SH-SY5Y (cell line): Measurements from ENCODE around the gene KSR1.
A peak's percentile ranks its signal among the peaks of the same experiment; 100 is the strongest.

Experiments
- GATA2 ChIP-seq: IDR thresholded peaks from 2 replicates; pipeline ENCODE4 v1.6.1; 2011; ENCODE audit warnings: mild to moderate bottlenecking, low read depth, low read length
- GATA3 ChIP-seq: IDR thresholded peaks from 2 replicates; pipeline ENCODE4 v1.6.1; 2011; ENCODE audit warnings: low read depth, mild to moderate bottlenecking, low read length, moderate library complexity

Gene KSR1

GRCh38 chr17:27565874-27566670 is 109.8 kb downstream of the KSR1 start:
- TF ChIP-seq GATA3 (no peak), GATA2 (no peak)

- no peak for TF ChIP-seq GATA3
- no peak for TF ChIP-seq GATA2
Observed at GRCh38 chr17:27566671-27567562, 110.7 kb downstream of the KSR1 start.

- TF ChIP-seq GATA2, result no peak
- TF ChIP-seq GATA3, result no peak
Observed at GRCh38 chr17:27567563-27567859, 111.3 kb downstream of the KSR1 start.

- no peak for TF ChIP-seq GATA2
- no peak for TF ChIP-seq GATA3
Observed at GRCh38 chr17:27568216-27568615, 112.0 kb downstream of the KSR1 start.

GRCh38 chr17:27568811-27569210 is 112.6 kb downstream of the KSR1 start:
- TF ChIP-seq GATA2 (no peak), GATA3 (no peak)

- no peak for TF ChIP-seq GATA3
- no peak for TF ChIP-seq GATA2
Observed at GRCh38 chr17:27569257-27569722, 113.0 kb downstream of the KSR1 start.

- TF ChIP-seq GATA2 (peak; percentile 66), GATA3 (no peak)
Observed at GRCh38 chr17:27569884-27570577, 113.8 kb downstream of the KSR1 start.

GRCh38 chr17:27570578-27570914 is 114.3 kb downstream of the KSR1 start:
- TF ChIP-seq GATA2 (no peak), GATA3 (no peak)

- TF ChIP-seq GATA3 (no peak), GATA2 (no peak)
Observed at GRCh38 chr17:27571563-27572352, 115.5 kb downstream of the KSR1 start.

GRCh38 chr17:27572665-27573064 is 116.4 kb downstream of the KSR1 start:
- TF ChIP-seq GATA3 (no peak), GATA2 (no peak)

- no peak for TF ChIP-seq GATA2
- no peak for TF ChIP-seq GATA3
Observed at GRCh38 chr17:27573548-27573947, 117.3 kb downstream of the KSR1 start.

- TF ChIP-seq GATA3 (no peak), GATA2 (no peak)
Observed at GRCh38 chr17:27573971-27574525, 117.8 kb downstream of the KSR1 start.

- TF ChIP-seq GATA3 (no peak), GATA2 (no peak)
Observed at GRCh38 chr17:27575096-27575911, 119.1 kb downstream of the KSR1 start.

- TF ChIP-seq GATA2, result no peak
- TF ChIP-seq GATA3, result no peak
Observed at GRCh38 chr17:27575912-27576252, 119.6 kb downstream of the KSR1 start.
